Ishikawa (cell line): ENCODE data around the gene TMEM127.

Experiments used
- CEBPB ChIP-seq: IDR thresholded peaks from 2 replicates; pipeline ENCODE4 v1.6.1; 2012
- CREB1 ChIP-seq: IDR thresholded peaks from 2 replicates; pipeline ENCODE4 v1.6.1; 2012; ENCODE audit warnings: low read depth
- EGR1 ChIP-seq: IDR thresholded peaks from 2 replicates; pipeline ENCODE4 v1.6.1; 2012
- EP300 ChIP-seq: IDR thresholded peaks from 2 replicates; pipeline ENCODE4 v1.6.1; 2012; ENCODE audit warnings: borderline replicate concordance
- FOXM1 ChIP-seq: IDR thresholded peaks from 2 replicates; pipeline ENCODE4 v1.6.1; 2012; ENCODE audit warnings: low read depth, borderline replicate concordance
- MAX ChIP-seq: IDR thresholded peaks from 2 replicates; pipeline ENCODE4 v1.6.1; 2012
- NFIC ChIP-seq: IDR thresholded peaks from 2 replicates; pipeline ENCODE4 v1.6.1; 2012
- RAD21 ChIP-seq: IDR thresholded peaks from 2 replicates; pipeline ENCODE4 v1.6.1; 2012; ENCODE audit warnings: low read depth
- REST ChIP-seq: IDR thresholded peaks from 2 replicates; pipeline ENCODE4 v1.6.1; 2012; ENCODE audit warnings: low read depth, mild to moderate bottlenecking
- TAF1 ChIP-seq: IDR thresholded peaks from 2 replicates; pipeline ENCODE4 v1.6.1; 2012; ENCODE audit warnings: low read depth, mild to moderate bottlenecking
- TCF12 ChIP-seq: IDR thresholded peaks from 2 replicates; pipeline ENCODE4 v1.6.1; 2012; ENCODE audit warnings: low read depth
- TEAD4 ChIP-seq: IDR thresholded peaks from 2 replicates; pipeline ENCODE4 v1.6.1; 2012
- USF1 ChIP-seq: IDR thresholded peaks from 2 replicates; pipeline ENCODE4 v1.6.1; 2012
- YY1 ChIP-seq: IDR thresholded peaks from 2 replicates; pipeline ENCODE4 v1.6.1; 2012; ENCODE audit warnings: low read depth
- ZBTB7A ChIP-seq: IDR thresholded peaks from 2 replicates; pipeline ENCODE4 v1.6.1; 2012; ENCODE audit warnings: low read depth

Gene TMEM127

GRCh38 chr2:96225016-96225533 is 40.7 kb downstream of the TMEM127 start:
- TF ChIP-seq FOXM1 (no peak), YY1 (no peak), ZBTB7A (no peak), NFIC (no peak), TCF12 (no peak), TEAD4 (no peak), REST (no peak)

- TF ChIP-seq NFIC (no peak), YY1 (no peak), REST (no peak)
These were observed 47.2 kb downstream of the TMEM127 start for GRCh38 chr2:96218508-96219131.

GRCh38 chr2:96214554-96214953 is 51.2 kb downstream of the TMEM127 start:
- TF ChIP-seq EGR1 = no peak
- TF ChIP-seq TCF12 = no peak
- TF ChIP-seq ZBTB7A = no peak
- no peak for TF ChIP-seq TEAD4
- TF ChIP-seq USF1 = no peak
- TF ChIP-seq YY1 = no peak
- no peak for TF ChIP-seq CEBPB
- no peak for TF ChIP-seq REST
- TF ChIP-seq MAX = no peak
- no peak for TF ChIP-seq TAF1
- TF ChIP-seq NFIC = no peak
- no peak for TF ChIP-seq EP300
- no peak for TF ChIP-seq CREB1
- TF ChIP-seq RAD21 = no peak

- no peak for TF ChIP-seq FOXM1
- TF ChIP-seq TCF12 = no peak
- TF ChIP-seq TAF1 = no peak
- TF ChIP-seq EP300 = no peak
- TF ChIP-seq MAX = no peak
- no peak for TF ChIP-seq RAD21
- no peak for TF ChIP-seq USF1
- no peak for TF ChIP-seq CEBPB
- TF ChIP-seq CREB1 = no peak
- TF ChIP-seq NFIC = no peak
- TF ChIP-seq EGR1 = no peak
- no peak for TF ChIP-seq ZBTB7A
- no peak for TF ChIP-seq YY1
- no peak for TF ChIP-seq TEAD4
- no peak for TF ChIP-seq REST
These were observed 52.4 kb downstream of the TMEM127 start for GRCh38 chr2:96213379-96213778.
